IMR-90 (cell line): ENCODE data around the gene CXCR6. TPM values are rescaled to one million over a fixed set of nuclear protein-coding genes. Genes with fewer than 3 reads are reported as not detected.

ENCODE experiments used
- ATAC-seq: fragments of 200-7000 bp; cut with Tn5 transposase; 2 replicates; pipeline ENCODE4 v1.9.1; 2020; ENCODE audit warnings: low read depth, mild to moderate bottlenecking, moderate library complexity
- BruUV-seq: library from RNA; stranded (reverse); fragments of 400-500 nt; replicated peaks from 2 replicates; lab custom pipeline; 2021; lab: Mats Ljungman, UMichigan
- CTCF ChIA-PET: fragments of 300-600 bp; formaldehyde crosslinking; extraction: SDS; loops from one replicate; lab custom pipeline; 2021; ENCODE audit warnings: antibody characterized with exemption; lab: Yijun Ruan, JAX
- POLR2A ChIA-PET: fragments of 300-600 bp; sonication (Branson Sonifier 250); formaldehyde crosslinking; loops from one replicate; lab custom pipeline; 2022; ENCODE audit warnings: antibody characterized with exemption; ENCODE audit not compliant: unreplicated experiment; lab: Charles Lee
- DNase-seq: peaks from one replicate; pipeline ENCODE4 v3.0.0; 2013
- H2AFZ ChIP-seq: replicated peaks from 2 replicates; pipeline ENCODE3; 2013; ENCODE audit warnings: low read length, mild to moderate bottlenecking; ENCODE audit not compliant: poor library complexity
- H2AK5ac ChIP-seq: 2 replicates; pipeline ENCODE4 v1.6.1; 2013; ENCODE audit warnings: low read depth, low read length, inconsistent platforms
- H2AK9ac ChIP-seq: replicated peaks from 2 replicates; pipeline ENCODE3; 2013; ENCODE audit warnings: mild to moderate bottlenecking, low read depth, low read length, moderate library complexity; ENCODE audit not compliant: poor library complexity
- H2BK120ac ChIP-seq: 2 replicates; pipeline ENCODE4 v1.6.1; 2013; ENCODE audit warnings: low read depth, low read length, inconsistent platforms
- H2BK15ac ChIP-seq: 3 replicates; pipeline ENCODE4 v1.6.1; 2013; ENCODE audit warnings: low read depth, low read length, inconsistent platforms
- H2BK20ac ChIP-seq: 2 replicates; pipeline ENCODE4 v1.6.1; 2013; ENCODE audit warnings: low read depth, mild to moderate bottlenecking, inconsistent platforms, low read length, moderate library complexity
- H2BK5ac ChIP-seq: 2 replicates; pipeline ENCODE4 v1.6.1; 2013; ENCODE audit warnings: mild to moderate bottlenecking, low read depth, low read length, inconsistent platforms; ENCODE audit not compliant: poor library complexity, severe bottlenecking
- H3K14ac ChIP-seq: replicated peaks from 2 replicates; pipeline ENCODE4 v1.6.1; 2013; ENCODE audit warnings: low read depth, low read length, inconsistent platforms
- H3K18ac ChIP-seq: 2 replicates; pipeline ENCODE4 v1.6.1; 2013; ENCODE audit warnings: low read depth, low read length, control low read depth
- H3K23ac ChIP-seq: 2 replicates; pipeline ENCODE4 v1.6.1; 2013; ENCODE audit warnings: low read depth, low read length, inconsistent platforms
- H3K27ac ChIP-seq: 2 replicates; pipeline ENCODE4 v1.5.1; 2013; ENCODE audit warnings: mild to moderate bottlenecking, control low read depth, low read length; ENCODE audit not compliant: insufficient read depth
- H3K27me3 ChIP-seq: 2 replicates; pipeline ENCODE4 v1.6.1; 2013; ENCODE audit warnings: low read length; ENCODE audit not compliant: control insufficient read depth, insufficient read depth
- H3K36me3 ChIP-seq: 2 replicates; pipeline ENCODE4 v1.6.1; 2013; ENCODE audit warnings: low read length, mixed read lengths; ENCODE audit not compliant: control insufficient read depth, insufficient read depth
- H3K4ac ChIP-seq: 2 replicates; pipeline ENCODE4 v1.6.1; 2013; ENCODE audit warnings: low read depth, low read length, inconsistent platforms
- H3K4me1 ChIP-seq: 2 replicates; pipeline ENCODE4 v1.6.1; 2013; ENCODE audit warnings: low read length, mixed read lengths; ENCODE audit not compliant: control insufficient read depth, insufficient read depth
- H3K4me2 ChIP-seq: 2 replicates; pipeline ENCODE4 v1.6.1; 2013; ENCODE audit warnings: low read depth, mild to moderate bottlenecking, control low read depth, low read length, moderate library complexity
- H3K4me3 ChIP-seq: 2 replicates; pipeline ENCODE4 v1.5.1; 2013; ENCODE audit warnings: low read depth, mild to moderate bottlenecking, control low read depth, low read length, moderate library complexity; ENCODE audit not compliant: insufficient read depth
- H3K56ac ChIP-seq: 2 replicates; pipeline ENCODE4 v1.6.1; 2013; ENCODE audit warnings: low read length, inconsistent platforms; ENCODE audit not compliant: insufficient read depth; ENCODE audit errors: extremely low read depth
- H3K79me1 ChIP-seq, 2 experiments: 2 replicates each; pipeline ENCODE4 v1.6.1; 2013; ENCODE audit warnings: low read length in 2 of 2, inconsistent platforms in 1 of 2, low read depth in 1 of 2
- H3K9ac ChIP-seq: 2 replicates; pipeline ENCODE4 v1.6.1; 2013; ENCODE audit warnings: low read depth, low read length, control low read depth
- H3K9me1 ChIP-seq: 2 replicates; pipeline ENCODE4 v1.6.1; 2013; ENCODE audit warnings: low read length, inconsistent platforms; ENCODE audit not compliant: insufficient read depth
- H3K9me3 ChIP-seq: 2 replicates; pipeline ENCODE4 v1.6.1; 2013; ENCODE audit warnings: low read length; ENCODE audit not compliant: control insufficient read depth, insufficient read depth
- H4K20me1 ChIP-seq: 2 replicates; pipeline ENCODE4 v1.6.1; 2013; ENCODE audit warnings: low read length, inconsistent platforms; ENCODE audit not compliant: insufficient read depth
- H4K5ac ChIP-seq: 2 replicates; pipeline ENCODE4 v1.6.1; 2013; ENCODE audit warnings: mild to moderate bottlenecking, low read depth, low read length, control low read depth
- H4K8ac ChIP-seq, 2 experiments: 2 replicates each; pipeline ENCODE4 v1.6.1; 2013; ENCODE audit warnings: low read depth in 2 of 2, low read length in 2 of 2, control low read depth in 1 of 2, inconsistent platforms in 1 of 2
- H4K91ac ChIP-seq: 2 replicates; pipeline ENCODE4 v1.6.1; 2013; ENCODE audit warnings: low read depth, low read length, inconsistent platforms; ENCODE audit not compliant: insufficient read depth
- CEBPB ChIP-seq: IDR thresholded peaks from 2 replicates; pipeline ENCODE4 v1.6.1; 2012; ENCODE audit warnings: low read depth, low read length, improper control_type of control experiment
- CHD1 ChIP-seq: IDR thresholded peaks from 2 replicates; pipeline ENCODE4 v1.6.1; 2012; ENCODE audit warnings: low read depth, low read length, improper control_type of control experiment
- FOS ChIP-seq: fragments of 150-350 bp; IDR thresholded peaks from 2 replicates; pipeline ENCODE4 v1.6.1; 2016; ENCODE audit warnings: low read depth, low read length
- MAFK ChIP-seq: IDR thresholded peaks from 2 replicates; pipeline ENCODE4 v1.6.1; 2012; ENCODE audit warnings: low read depth, low read length, improper control_type of control experiment
- MAZ ChIP-seq: IDR thresholded peaks from 2 replicates; pipeline ENCODE4 v1.6.1; 2012; ENCODE audit warnings: low read depth, mild to moderate bottlenecking, low read length, improper control_type of control experiment, moderate library complexity, borderline replicate concordance
- MXI1 ChIP-seq: IDR thresholded peaks from 2 replicates; pipeline ENCODE4 v1.6.1; 2012; ENCODE audit warnings: low read depth, mild to moderate bottlenecking, low read length, moderate library complexity, borderline replicate concordance
- NFE2L2 ChIP-seq: fragments of 150-350 bp; IDR thresholded peaks from 2 replicates; pipeline ENCODE4 v1.6.1; 2016; ENCODE audit warnings: low read depth, mild to moderate bottlenecking, low read length
- POLR2A ChIP-seq: IDR thresholded peaks from 2 replicates; pipeline ENCODE4 v1.6.1; 2012; ENCODE audit warnings: mild to moderate bottlenecking, low read depth, low read length
- RAD21 ChIP-seq: IDR thresholded peaks from 2 replicates; pipeline ENCODE4 v1.6.1; 2012; ENCODE audit warnings: low read length, improper control_type of control experiment
- RCOR1 ChIP-seq: IDR thresholded peaks from 2 replicates; pipeline ENCODE4 v1.6.1; 2012; ENCODE audit warnings: mild to moderate bottlenecking, low read length, improper control_type of control experiment; ENCODE audit not compliant: insufficient replicate concordance
- RFX5 ChIP-seq: IDR thresholded peaks from 2 replicates; pipeline ENCODE4 v1.8.0; 2012; ENCODE audit warnings: low read depth, mild to moderate bottlenecking, low read length, moderate library complexity
- SMC3 ChIP-seq: fragments of 150-350 bp; IDR thresholded peaks from 2 replicates; pipeline ENCODE4 v1.6.1; 2016; ENCODE audit warnings: low read depth, mild to moderate bottlenecking, antibody characterized with exemption, low read length, moderate library complexity
- WGBS, 2 experiments: methylation state at CpG; one replicate each; pipeline versions ENCODE4 v1.1.5 to v1.1.7; 2013; ENCODE audit warnings: missing lambda C conversion rate in 2 of 2; ENCODE audit not compliant: insufficient read length in 1 of 2; ENCODE audit errors: extremely low coverage in 2 of 2; 5-methylcytosine and 5-hydroxymethylcytosine counted together
- dilution Hi-C: fragments of 300-500 bp; cut with HindIII; formaldehyde crosslinking; loops from one replicate; pipeline ENCODE4 v1.14.3; 2018; ENCODE audit warnings: low sequenced_read_pairs; ENCODE audit not compliant: unreplicated experiment
- in situ Hi-C: fragments of 300-500 bp; cut with MboI; formaldehyde crosslinking; loops from 3 replicates; pipeline ENCODE4 v1.14.3; 2019; ENCODE audit warnings: low sequenced_read_pairs, inconsistent platforms, mixed read lengths
- intact Hi-C: fragments of 100-400 bp; cut with micrococcal nuclease; formaldehyde crosslinking; loops from 2 replicates; pipeline ENCODE4 v1.10.0; 2022
- polyA plus RNA-seq, 3 experiments: library from polyadenylated mRNA; depleted of rRNA; stranded (reverse); fragments of >200 nt; gene quantifications; 2 replicates each; pipeline ENCODE4 v1.2.3, GENCODE V29; 2012; ENCODE audit warnings: low replicate concordance in 1 of 3
- total RNA-seq: library from RNA; depleted of rRNA; stranded (reverse); fragments of >200 nt; gene quantifications from 2 replicates; pipeline ENCODE4 v1.2.3, GENCODE V29; 2012
- TF ChIP-seq, protein P1 (sequence below): fragments of 150-350 bp; IDR thresholded peaks from 2 replicates; pipeline ENCODE4 v1.6.1; 2016; ENCODE audit warnings: low read depth, mild to moderate bottlenecking, low read length, moderate library complexity, borderline replicate concordance
- TF ChIP-seq, protein P2 (sequence below): conservative IDR thresholded peaks from 2 replicates; pipeline ENCODE4 v1.5.1; 2012; ENCODE audit warnings: mild to moderate bottlenecking, low read depth, low read length, improper control_type of control experiment

CXCR6 gene
- total and polyA plus RNA-seq, 2 of the 4 experiments (the other 2 are of a cell fraction): not detected

DNA sequence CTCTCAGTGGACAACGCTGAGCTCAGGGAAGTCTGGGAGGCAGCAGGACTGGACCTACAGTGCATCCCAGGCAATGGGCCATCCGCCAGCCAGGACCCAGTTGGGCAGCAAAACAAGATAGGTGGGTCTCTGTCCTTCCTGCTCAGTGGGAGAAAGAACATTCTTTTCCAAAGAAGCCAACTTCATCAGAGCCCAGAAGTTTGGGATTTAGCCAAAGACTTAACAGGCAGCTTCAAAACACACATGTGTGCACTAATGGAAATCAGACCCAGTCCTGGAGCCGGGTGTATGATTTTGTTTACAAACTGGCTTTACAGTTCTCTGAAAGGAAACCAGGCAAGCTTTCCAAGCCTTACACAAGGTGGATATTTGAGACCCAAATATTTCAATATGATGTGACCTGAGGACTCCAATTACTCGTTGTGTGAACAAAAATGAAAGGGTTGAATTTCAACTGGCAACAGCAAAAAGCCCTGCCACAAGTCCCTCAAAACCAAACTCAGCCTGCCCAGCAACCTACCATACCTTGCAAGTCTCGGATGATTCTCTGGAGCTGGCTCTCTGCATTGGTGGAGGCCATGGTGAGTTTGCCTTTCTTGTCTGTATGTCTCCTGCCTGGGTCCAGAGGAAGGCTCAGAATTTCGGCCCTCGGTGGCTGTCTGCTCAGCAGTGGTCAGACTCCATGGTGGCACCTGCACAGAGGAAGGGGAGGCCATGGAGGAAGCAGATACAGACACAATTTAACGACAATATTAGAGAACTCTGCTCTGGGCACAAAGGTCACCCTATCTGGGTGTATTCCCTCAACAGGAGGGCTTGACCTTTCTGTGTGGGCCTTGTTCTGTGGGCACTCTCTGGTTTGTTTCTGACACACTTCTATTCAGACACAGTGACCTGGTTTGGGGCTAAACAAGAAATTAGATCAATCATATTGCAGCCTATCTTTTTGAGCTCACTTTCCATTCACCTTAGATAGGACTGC is 41.4 kb downstream of the CXCR6 start:
- Histone ChIP-seq H4K20me1 (peaks cover 11% of the 10 kb centered on the region), H2BK5ac (peak overlapping the region; percentile 35), H3K9me3 (no peaks in the 10 kb centered on the region), H4K5ac (no peak overlapping the region; the same call in 1 of the 2 replicates), H3K4me1 (peaks cover 51% of the 10 kb centered on the region), H3K9ac (no peak overlapping the region), H3K27ac (peak overlapping the region; percentile 93; the same call in 1 of the 2 replicates), H3K56ac (no peak overlapping the region), H3K4ac (peak overlapping the region; percentile 51), H2BK120ac (peak overlapping the region; percentile 52), H2BK15ac (no peak overlapping the region; the same call in 2 of the 3 replicates), H3K4me3 (no peak overlapping the region), H3K9me1 (peaks cover 52% of the 10 kb centered on the region), H2BK20ac (peak overlapping the region; percentile 22; the same call in 1 of the 2 replicates), H3K36me3 (peaks cover 11% of the 10 kb centered on the region), H4K8ac (peak overlapping the region in 1 of 2 experiments; percentile 11; a peak in 1 of 4 replicates), H2AK5ac (peak overlapping the region; percentile 72; the same call in 1 of the 2 replicates), H3K23ac (peak overlapping the region; percentile 32; the same call in 1 of the 2 replicates), H3K79me1 (peaks cover 25 to 61% of the 10 kb centered on the region in 2 experiments), H2AK9ac (peak overlapping the region; percentile 13), H3K27me3 (no peaks in the 10 kb centered on the region), H3K18ac (peak overlapping the region; percentile 13), H3K14ac (peak overlapping the region; percentile 20), H4K91ac (peak overlapping the region; percentile 35; the same call in 1 of the 2 replicates), H2AFZ (peak overlapping the region; percentile 16), H3K4me2 (peak overlapping the region; percentile 10; the same call in 1 of the 2 replicates)
- dilution Hi-C loops: no loop called here
- DNase-seq: peak; percentile 76
- intact Hi-C loops: no loop called here
- CTCF ChIA-PET: no interaction called here
- ATAC-seq: peak; percentile 6; the same call in 1 of the 2 replicates
- in situ Hi-C loops: no loop called here
- no TSS peak for BruUV-seq
- WGBS, 2 experiments: 97% methylated on average over 3 of the region's 8 CpGs; no CpG with 5 or more reads in 1 of the 2 experiments
- POLR2A ChIA-PET: no interaction called here
- TF ChIP-seq MAFK (no peak), CEBPB (no peak), MXI1 (no peak), SMC3 (no peak), CHD1 (no peak), NFE2L2 (no peak), MAZ (no peak), RFX5 (no peak), RCOR1 (no peak), POLR2A (no peak), FOS (no peak), RAD21 (no peak)
- TF ChIP-seq, protein P1, sequence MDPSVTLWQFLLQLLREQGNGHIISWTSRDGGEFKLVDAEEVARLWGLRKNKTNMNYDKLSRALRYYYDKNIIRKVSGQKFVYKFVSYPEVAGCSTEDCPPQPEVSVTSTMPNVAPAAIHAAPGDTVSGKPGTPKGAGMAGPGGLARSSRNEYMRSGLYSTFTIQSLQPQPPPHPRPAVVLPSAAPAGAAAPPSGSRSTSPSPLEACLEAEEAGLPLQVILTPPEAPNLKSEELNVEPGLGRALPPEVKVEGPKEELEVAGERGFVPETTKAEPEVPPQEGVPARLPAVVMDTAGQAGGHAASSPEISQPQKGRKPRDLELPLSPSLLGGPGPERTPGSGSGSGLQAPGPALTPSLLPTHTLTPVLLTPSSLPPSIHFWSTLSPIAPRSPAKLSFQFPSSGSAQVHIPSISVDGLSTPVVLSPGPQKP: no peak
- TF ChIP-seq, protein P2, sequence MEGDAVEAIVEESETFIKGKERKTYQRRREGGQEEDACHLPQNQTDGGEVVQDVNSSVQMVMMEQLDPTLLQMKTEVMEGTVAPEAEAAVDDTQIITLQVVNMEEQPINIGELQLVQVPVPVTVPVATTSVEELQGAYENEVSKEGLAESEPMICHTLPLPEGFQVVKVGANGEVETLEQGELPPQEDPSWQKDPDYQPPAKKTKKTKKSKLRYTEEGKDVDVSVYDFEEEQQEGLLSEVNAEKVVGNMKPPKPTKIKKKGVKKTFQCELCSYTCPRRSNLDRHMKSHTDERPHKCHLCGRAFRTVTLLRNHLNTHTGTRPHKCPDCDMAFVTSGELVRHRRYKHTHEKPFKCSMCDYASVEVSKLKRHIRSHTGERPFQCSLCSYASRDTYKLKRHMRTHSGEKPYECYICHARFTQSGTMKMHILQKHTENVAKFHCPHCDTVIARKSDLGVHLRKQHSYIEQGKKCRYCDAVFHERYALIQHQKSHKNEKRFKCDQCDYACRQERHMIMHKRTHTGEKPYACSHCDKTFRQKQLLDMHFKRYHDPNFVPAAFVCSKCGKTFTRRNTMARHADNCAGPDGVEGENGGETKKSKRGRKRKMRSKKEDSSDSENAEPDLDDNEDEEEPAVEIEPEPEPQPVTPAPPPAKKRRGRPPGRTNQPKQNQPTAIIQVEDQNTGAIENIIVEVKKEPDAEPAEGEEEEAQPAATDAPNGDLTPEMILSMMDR: no peak
